HepG2 (cell line): Measurements from ENCODE around the gene MTA1. TPM values are rescaled to one million over a fixed set of nuclear protein-coding genes. Genes with fewer than 3 reads are reported as not detected.

Experiments used
- ATAC-seq: fragments of 200-7000 bp; cut with Tn5 transposase; 3 replicates; pipeline ENCODE4 v1.9.1; 2020; ENCODE audit warnings: mild to moderate bottlenecking, moderate library complexity
- BruUV-seq: library from RNA; stranded (reverse); fragments of 400-500 nt; replicated peaks from 2 replicates; lab custom pipeline; 2021; lab: Mats Ljungman, UMichigan
- CTCF ChIA-PET: fragments of 300-600 bp; formaldehyde crosslinking; extraction: SDS; loops from one replicate; lab custom pipeline; 2021; ENCODE audit warnings: low total read pairs, inconsistent platforms, low intra/inter-chr PET ratio; lab: Yijun Ruan, JAX
- POLR2A ChIA-PET: fragments of 350-600 bp; sonication (Branson Sonifier 250); formaldehyde crosslinking; loops from one replicate; lab custom pipeline; 2020; ENCODE audit warnings: antibody characterized with exemption, inconsistent platforms; lab: Yijun Ruan, JAX
- DNase-seq: peaks from one replicate; pipeline ENCODE4 v3.0.0-alpha.2; 2015; ENCODE audit warnings: low spot score
- FAIRE-seq: peaks from 3 replicates; lab custom pipeline; 2011; peaks lifted over from hg19 to GRCh38; lab: Jason Lieb, UNC
- H2AFZ ChIP-seq: one replicate; pipeline ENCODE4 v1.6.1; 2011; ENCODE audit warnings: low read length, inconsistent platforms
- H3K27ac ChIP-seq: fragments of 300-600 bp; 3 replicates; pipeline ENCODE4 v1.8.0; 2011; ENCODE audit warnings: mixed run types, mild to moderate bottlenecking, mixed read lengths, low read length, inconsistent platforms; ENCODE audit not compliant: insufficient read depth; ENCODE audit errors: extremely low read length
- H3K27me3 ChIP-seq, 2 experiments: fragments of 200-600 bp in 1 of 2; 2 replicates in 1 of 2; 3 replicates in 1 of 2; pipeline versions ENCODE4 v1.6.0 to v1.8.0; 2011; ENCODE audit warnings: low read length in 2 of 2, mild to moderate bottlenecking in 2 of 2, moderate library complexity in 2 of 2, inconsistent platforms in 1 of 2; ENCODE audit not compliant: insufficient read depth in 2 of 2, control insufficient read depth in 1 of 2
- H3K36me3 ChIP-seq, 2 experiments: fragments of 200-600 bp in 1 of 2; replicated peaks in 1 of 2; 2 replicates in 1 of 2; 3 replicates in 1 of 2; pipeline versions ENCODE4 v1.5.1 to v1.8.0; 2011; ENCODE audit warnings: low read length in 2 of 2, inconsistent platforms in 1 of 2; ENCODE audit not compliant: insufficient read depth in 2 of 2, control insufficient read depth in 1 of 2
- H3K4me1 ChIP-seq: 2 replicates; pipeline ENCODE4 v1.5.1; 2012; ENCODE audit warnings: low read length, inconsistent platforms; ENCODE audit not compliant: insufficient read depth
- H3K4me2 ChIP-seq: 2 replicates; pipeline ENCODE4 v1.6.0; 2011; ENCODE audit warnings: low read depth, low read length, inconsistent platforms
- H3K4me3 ChIP-seq, 3 experiments: fragments of 200-600 bp in 1 of 3; sonication (generic), shearing (Covaris generic) in 1 of 3; replicated peaks in 1 of 3; 2 replicates each; pipeline ENCODE4 v1.5.1; 2011 to 2016; ENCODE audit warnings: low read length in 3 of 3, inconsistent platforms in 2 of 3, low read depth in 2 of 3, mild to moderate bottlenecking in 2 of 3, control low read depth in 1 of 3, mixed read lengths in 1 of 3; ENCODE audit not compliant: insufficient read depth in 1 of 3
- H3K79me2 ChIP-seq: one replicate; pipeline ENCODE4 v1.6.1; 2011; ENCODE audit warnings: low read length, inconsistent platforms; ENCODE audit not compliant: insufficient read depth
- H3K9ac ChIP-seq: 2 replicates; pipeline ENCODE4 v1.6.0; 2011; ENCODE audit warnings: mild to moderate bottlenecking, low read depth, low read length, inconsistent platforms; ENCODE audit not compliant: insufficient read depth
- H3K9me3 ChIP-seq: 2 replicates; pipeline ENCODE4 v1.5.1; 2012; ENCODE audit warnings: mild to moderate bottlenecking, low read length
- H4K20me1 ChIP-seq: 2 replicates; pipeline ENCODE4 v1.6.0; 2011; ENCODE audit warnings: inconsistent platforms, mild to moderate bottlenecking, low read length, moderate library complexity; ENCODE audit not compliant: insufficient read depth
- DMTF1 ChIP-seq: sonication (generic); formaldehyde crosslinking; IDR thresholded peaks from 2 replicates; pipeline ENCODE4 v1.4.0; 2020; ENCODE audit warnings: mild to moderate bottlenecking, missing genetic modification reagents
- GMEB2 ChIP-seq: IDR thresholded peaks from 2 replicates; pipeline ENCODE4 v1.6.1; 2016; ENCODE audit warnings: missing biosample characterization, missing genetic modification reagents, low read depth
- GPBP1L1 ChIP-seq: sonication (generic); formaldehyde crosslinking; IDR thresholded peaks from 2 replicates; pipeline ENCODE4 v1.5.0; 2020; ENCODE audit warnings: mild to moderate bottlenecking, missing genetic modification reagents
- HNRNPL ChIP-seq: fragments of 200-400 bp; formaldehyde crosslinking; IDR thresholded peaks from 2 replicates; pipeline ENCODE4 v1.6.1; 2017; ENCODE audit warnings: mild to moderate bottlenecking, low read depth, low read length
- PHF21A ChIP-seq: sonication (generic); formaldehyde crosslinking; IDR thresholded peaks from 2 replicates; pipeline ENCODE4 v1.5.0; 2020; ENCODE audit warnings: mild to moderate bottlenecking, missing genetic modification reagents
- PPARG ChIP-seq: conservative IDR thresholded peaks from 2 replicates; pipeline ENCODE4 v1.6.1; 2016; ENCODE audit warnings: missing biosample characterization, missing genetic modification reagents
- RBFOX2 ChIP-seq: fragments of 200-400 bp; formaldehyde crosslinking; IDR thresholded peaks from 2 replicates; pipeline ENCODE4 v1.6.1; 2017; ENCODE audit warnings: low read depth, mild to moderate bottlenecking, low read length
- TBL1XR1 ChIP-seq: fragments of 150-350 bp; IDR thresholded peaks from 2 replicates; pipeline ENCODE4 v1.6.1; 2014; ENCODE audit warnings: borderline replicate concordance, low read length; ENCODE audit not compliant: partially characterized antibody
- UBTF ChIP-seq: sonication (generic); formaldehyde crosslinking; IDR thresholded peaks from 2 replicates; pipeline ENCODE4 v1.4.0; 2020; ENCODE audit warnings: mild to moderate bottlenecking, missing genetic modification reagents
- USF2 ChIP-seq, 2 experiments: sonication (generic) in 1 of 2; formaldehyde crosslinking in 1 of 2; IDR thresholded peaks; 2 replicates each; pipeline versions ENCODE4 v1.5.1 to v1.6.1; 2011 to 2020; ENCODE audit warnings: borderline replicate concordance in 1 of 2, low read depth in 1 of 2, low read length in 1 of 2, mild to moderate bottlenecking in 1 of 2, missing genetic modification reagents in 1 of 2, moderate library complexity in 1 of 2
- ZNF619 ChIP-seq: sonication (generic); formaldehyde crosslinking; IDR thresholded peaks from 2 replicates; pipeline ENCODE4 v1.4.0; 2020; ENCODE audit warnings: mild to moderate bottlenecking, missing genetic modification reagents
- ZNF878 ChIP-seq: sonication (generic); formaldehyde crosslinking; IDR thresholded peaks from 2 replicates; pipeline ENCODE4 v1.8.1; 2023; ENCODE audit warnings: mild to moderate bottlenecking, missing genetic modification reagents, moderate library complexity
- WGBS: methylation state at CpG from one replicate; pipeline ENCODE4 v1.1.6; 2017; ENCODE audit warnings: low lambda C conversion rate; 5-methylcytosine and 5-hydroxymethylcytosine counted together
- in situ Hi-C: cut with HindIII; loops from 2 replicates; pipeline ENCODE4 v1.10.0; 2017; ENCODE audit warnings: low pct_unique_long_range_greater_than_20kb; ENCODE audit not compliant: extremely low pct_ligation_motif_present
- intact Hi-C: fragments of 100-400 bp; cut with micrococcal nuclease; formaldehyde crosslinking; loops from one replicate; pipeline ENCODE4 v1.10.0; 2022; ENCODE audit not compliant: unreplicated experiment
- polyA plus RNA-seq, 8 experiments: library from polyadenylated mRNA; depleted of rRNA in 3 of 8; stranded (reverse) in 7 of 8; unstranded in 1 of 8; fragments of >200 nt; fragmentation: Illumina TruSeq in 4 of 8; extraction: Trizol in 4 of 8; gene quantifications; 2 replicates each; pipeline versions ENCODE4 v1.2.1 to v1.2.3, GENCODE V29; 2011 to 2016; ENCODE audit warnings: low read depth in 4 of 8, missing spikeins in 1 of 8, mixed read lengths in 1 of 8; ENCODE audit not compliant: insufficient read depth in 1 of 8
- total RNA-seq, 5 experiments: library from RNA; depleted of rRNA; stranded (reverse); fragments of >200 nt; fragmentation: Illumina TruSeq; extraction: Trizol; gene quantifications; 2 replicates each; pipeline ENCODE4 v1.2.3, GENCODE V29; 2016; ENCODE audit warnings: low read depth in 1 of 5

MTA1 gene
- total and polyA plus RNA-seq, 2 of the 13 experiments (the other 11 are each of a cell fraction or from before 2014, with no cell fraction given): 35.2 to 85.8 TPM

GRCh38 chr14:105493921-105494605, 74.4 kb downstream of the MTA1 start:
- in situ Hi-C loops: no loop called here
- CTCF ChIA-PET: no interaction called here

More at GRCh38 chr14:105493921-105494605, 74.4 kb downstream of the MTA1 start:
- ATAC-seq: no peak
- no peaks in the 10 kb centered on the region for H4K20me1 ChIP-seq
- DNase-seq: no peak
- peak overlapping the region in 1 of 3 experiments; percentile 73; a peak in 1 of 6 replicates for H3K4me3 ChIP-seq
- H3K27ac ChIP-seq: no peak overlapping the region
- H3K9me3 ChIP-seq: no peaks in the 10 kb centered on the region
- 86% methylated on average over 5 of the region's 16 CpGs for WGBS
- BruUV-seq: no TSS peak
- no peak overlapping the region for H2AFZ ChIP-seq
- peak overlapping the region; percentile 96 for H3K4me2 ChIP-seq
- TF ChIP-seq USF2 (IDR thresholded peaks at IDR 0.05; ENCODE audit: low read depth, low read length) (no peak), USF2 (CRISPR knock-in tag; IDR thresholded peaks at IDR 0.05; ENCODE audit: borderline replicate concordance) (no peak), PHF21A (CRISPR knock-in tag) (no peak), PPARG (CRISPR knock-in tag) (no peak), ZNF878 (CRISPR knock-in tag) (no peak), RBFOX2 (peak; percentile 63; the same call in 1 of the 2 replicates), ZNF619 (no peak), DMTF1 (CRISPR knock-in tag) (no peak), GMEB2 (CRISPR knock-in tag) (no peak), UBTF (CRISPR knock-in tag) (no peak), TBL1XR1 (no peak), HNRNPL (0 out of 2 replicates have a peak, but pooled peaks have one; percentile 59), GPBP1L1 (CRISPR knock-in tag) (no peak)
- peaks cover 23% of the 10 kb centered on the region for H3K79me2 ChIP-seq
- intact Hi-C loops: loop anchor here (10.0 kb wide), 1 partner anchor 179 kb away; the partner anchor contains the start of gene PACS2
- H3K27me3 ChIP-seq: no peaks in the 10 kb centered on the region; a peak in 1 of 5 replicates
- peaks cover 68% of the 10 kb centered on the region for H3K4me1 ChIP-seq
- no peak for FAIRE-seq
- H3K36me3 ChIP-seq: peaks cover 0 to 3% of the 10 kb centered on the region in 2 experiments; a peak in 1 of 5 replicates
- 0 out of 2 replicates have a peak overlapping the region, but pooled peaks have one; percentile 10 for H3K9ac ChIP-seq
- POLR2A ChIA-PET: no interaction called here
